ENCODE data around the gene IRF1.

- TF ChIP-seq CTCF (IDR thresholded peaks at IDR 0.05) (no peak), POLR2A (IDR thresholded peaks at IDR 0.05) (no peak)
Observed at GRCh38 chr5:132493241-132493640, 2.7 kb upstream of the IRF1 start.
